ENCODE measurements around the gene TNFRSF12A. TPM values are rescaled to one million over a fixed set of nuclear protein-coding genes. Genes with fewer than 3 reads are reported as not detected.
"Not testable (repeated sequence)": the region's sequence is repeated elsewhere in the genome, so short reads cannot be mapped to it uniquely, and the experiment has no call there.

TNFRSF12A gene
- total and polyA plus RNA-seq, 10 of the 15 experiments (the other 5 are each of a cell fraction or from before 2014, with no cell fraction given) = 0.35 to 1.7 (median 1.2) TPM; not detected in 2

DNA sequence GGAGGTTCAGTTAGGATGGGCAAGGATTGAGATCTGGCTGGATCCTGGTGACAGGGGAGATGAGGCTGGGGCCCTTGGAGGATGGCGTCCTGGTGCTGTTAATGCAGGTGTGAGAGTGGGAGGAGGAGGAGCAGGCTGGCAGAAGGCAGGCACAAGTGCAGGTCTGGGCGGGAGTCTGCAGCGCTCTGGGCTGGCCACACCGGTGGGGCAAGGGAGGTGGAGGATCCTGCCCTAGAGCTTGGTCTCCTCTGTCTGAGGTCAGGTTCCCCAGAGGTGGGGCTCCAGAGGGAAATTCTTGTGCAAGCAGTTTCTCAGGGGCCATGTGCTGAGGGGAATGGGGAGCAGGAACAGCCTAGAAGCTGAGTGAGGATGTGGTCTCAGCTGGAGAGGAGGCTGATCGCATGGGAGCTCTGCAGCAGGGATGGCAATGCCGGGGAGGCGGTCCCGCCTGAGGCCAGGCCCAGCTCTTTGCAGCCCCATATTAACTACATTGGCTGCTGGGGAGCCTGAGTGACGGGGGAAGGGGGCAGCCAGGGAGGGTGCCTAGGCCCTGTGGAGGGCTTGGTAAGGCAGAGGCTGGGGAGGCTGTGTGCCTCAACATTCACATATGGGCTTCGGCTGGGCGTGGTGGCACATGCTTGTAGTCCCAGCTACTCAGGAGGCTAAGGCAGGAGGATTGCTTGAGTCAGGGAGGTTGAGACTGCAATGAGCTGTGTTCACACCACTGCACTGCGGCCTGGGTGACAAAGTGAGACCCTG lies 32.6 kb downstream of the TNFRSF12A start:
- 84% methylated on average over 11 of the region's 12 CpGs for WGBS (ENCODE audit: insufficient coverage, insufficient replicate concordance, low lambda C conversion rate, missing lambda C conversion rate)

DNA sequence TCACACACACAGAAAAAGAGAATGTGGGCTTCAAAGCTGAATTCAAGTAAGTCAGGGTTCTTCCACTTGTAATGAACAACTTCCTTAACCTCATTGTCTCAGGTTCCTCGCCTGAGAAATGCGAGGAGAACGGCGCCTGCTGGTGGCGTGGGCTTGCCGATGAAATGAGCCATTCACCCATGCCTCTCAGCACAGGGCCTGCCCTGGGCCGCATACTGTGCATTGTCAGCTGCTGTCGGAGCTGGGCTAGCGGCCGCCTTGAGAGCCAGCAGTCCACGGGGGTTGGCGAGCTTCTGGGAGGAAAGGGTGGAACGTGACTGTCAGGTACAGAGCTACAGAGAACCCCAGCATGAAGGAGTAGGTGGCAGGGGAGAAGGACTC lies 33.2 kb downstream of the TNFRSF12A start:
- DNase-seq (ENCODE audit: low read depth, low spot score); in situ Hi-C loops (cut with MboI); BruUV-seq (replicated peaks); SMC1A ChIA-PET (ENCODE audit: uncharacterized antibody, unreplicated experiment); POLR2A ChIA-PET; H3K4me3 ChIP-seq; H3K27ac ChIP-seq (ENCODE audit: control insufficient read depth, insufficient read depth); H3K9me3 ChIP-seq (replicated peaks; ENCODE audit: control insufficient read depth, insufficient read depth, low read length); FAIRE-seq; H3K9ac ChIP-seq (ENCODE audit: control insufficient read depth, insufficient read depth, low read length); H3K27me3 ChIP-seq (replicated peaks in 1 of 2; ENCODE audit: control insufficient read depth in 2 of 2, insufficient read depth in 2 of 2, low read length in 1 of 2); H2AFZ ChIP-seq (ENCODE audit: control insufficient read depth, low read depth, low read length); H3K36me3 ChIP-seq (ENCODE audit: control insufficient read depth in 2 of 2, insufficient read depth in 2 of 2, low read length in 1 of 2); CTCF ChIA-PET; H3K4me2 ChIP-seq (ENCODE audit: control insufficient read depth, insufficient read depth); intact Hi-C loops (cut with micrococcal nuclease; ENCODE audit: unreplicated experiment); H3K79me2 ChIP-seq (ENCODE audit: control insufficient read depth, insufficient read depth, low read length); H4K20me1 ChIP-seq (ENCODE audit: control insufficient read depth, insufficient read depth); RAD21 ChIA-PET (ENCODE audit: unreplicated experiment): not testable (repeated sequence)
- peak; percentile 54 for ATAC-seq
- WGBS (ENCODE audit: insufficient coverage, insufficient replicate concordance, low lambda C conversion rate, missing lambda C conversion rate) = 79% methylated on average over 13 of the region's 13 CpGs
- H3K4me1 ChIP-seq (ENCODE audit: control insufficient read depth, insufficient read depth, low read length) = peaks cover 12% of the 10 kb centered on the region

More for the DNA sequence above, 32.6 kb downstream of the TNFRSF12A start:
- FAIRE-seq (peak; percentile 82), ATAC-seq (peak; percentile 41)
- SMC1A ChIA-PET (ENCODE audit: uncharacterized antibody, unreplicated experiment); H3K4me1 ChIP-seq (ENCODE audit: control insufficient read depth, insufficient read depth, low read length); BruUV-seq (replicated peaks); H3K27me3 ChIP-seq (replicated peaks in 1 of 2; ENCODE audit: control insufficient read depth in 2 of 2, insufficient read depth in 2 of 2, low read length in 1 of 2); H3K36me3 ChIP-seq (ENCODE audit: control insufficient read depth in 2 of 2, insufficient read depth in 2 of 2, low read length in 1 of 2); H2AFZ ChIP-seq (ENCODE audit: control insufficient read depth, low read depth, low read length); H4K20me1 ChIP-seq (ENCODE audit: control insufficient read depth, insufficient read depth); H3K4me2 ChIP-seq (ENCODE audit: control insufficient read depth, insufficient read depth); intact Hi-C loops (cut with micrococcal nuclease; ENCODE audit: unreplicated experiment); H3K9me3 ChIP-seq (replicated peaks; ENCODE audit: control insufficient read depth, insufficient read depth, low read length); H3K79me2 ChIP-seq (ENCODE audit: control insufficient read depth, insufficient read depth, low read length); H3K9ac ChIP-seq (ENCODE audit: control insufficient read depth, insufficient read depth, low read length); CTCF ChIA-PET; DNase-seq (ENCODE audit: low read depth, low spot score); H3K4me3 ChIP-seq; in situ Hi-C loops (cut with MboI); H3K27ac ChIP-seq (ENCODE audit: control insufficient read depth, insufficient read depth); POLR2A ChIA-PET: not testable (repeated sequence)
- RAD21 ChIA-PET (ENCODE audit: unreplicated experiment) = interaction anchor here (0.6 kb wide), 1 partner anchor 138 kb away, joined by 4 read pairs; no protein-coding TSS in a partner anchor
